Keratinocyte (primary cell): Measurements from ENCODE around the gene BEGAIN.

Source experiments
- CTCF ChIP-seq, 3 experiments: IDR thresholded peaks in 1 of 3; conservative IDR thresholded peaks in 1 of 3; optimal IDR thresholded peaks in 1 of 3; 2 replicates in 2 of 3; 3 replicates in 1 of 3; pipeline versions ENCODE3 to v1.5.1; 2011; ENCODE audit warnings: low read length in 3 of 3, mild to moderate bottlenecking in 3 of 3, moderate library complexity in 2 of 3, control low read depth in 1 of 3, inconsistent platforms in 1 of 3; ENCODE audit not compliant: insufficient read depth in 2 of 3; ENCODE audit errors: extremely low read depth in 1 of 3
- EZH2 ChIP-seq: IDR thresholded peaks from one replicate; pipeline ENCODE4 v1.6.1; 2012; ENCODE audit warnings: inconsistent platforms, mild to moderate bottlenecking, low read length, moderate library complexity

GRCh38 chr14:100622708-100623485 lies 35.7 kb upstream of the BEGAIN start:
- TF ChIP-seq CTCF (optimal IDR thresholded peaks at IDR 0.05 in 1 of 3, IDR thresholded peaks at IDR 0.05 in 1 of 3, conservative IDR thresholded peaks at IDR 0.05 in 1 of 3; ENCODE audit: extremely low read depth in 1 of 3, insufficient read depth in 2 of 3, low read length in 3 of 3) (no peak), EZH2 (no peak)
